ENCODE measurements around the gene PAX5. TPM values are rescaled to one million over a fixed set of nuclear protein-coding genes. Genes with fewer than 3 reads are reported as not detected.
"Not testable (repeated sequence)": the region's sequence is repeated elsewhere in the genome, so short reads cannot be mapped to it uniquely, and the experiment has no call there.

Gene PAX5
- total and polyA plus RNA-seq, 2 donors (not counting 1 experiment from before 2014, with no cell fraction given), result 196 to 275 TPM

DNA sequence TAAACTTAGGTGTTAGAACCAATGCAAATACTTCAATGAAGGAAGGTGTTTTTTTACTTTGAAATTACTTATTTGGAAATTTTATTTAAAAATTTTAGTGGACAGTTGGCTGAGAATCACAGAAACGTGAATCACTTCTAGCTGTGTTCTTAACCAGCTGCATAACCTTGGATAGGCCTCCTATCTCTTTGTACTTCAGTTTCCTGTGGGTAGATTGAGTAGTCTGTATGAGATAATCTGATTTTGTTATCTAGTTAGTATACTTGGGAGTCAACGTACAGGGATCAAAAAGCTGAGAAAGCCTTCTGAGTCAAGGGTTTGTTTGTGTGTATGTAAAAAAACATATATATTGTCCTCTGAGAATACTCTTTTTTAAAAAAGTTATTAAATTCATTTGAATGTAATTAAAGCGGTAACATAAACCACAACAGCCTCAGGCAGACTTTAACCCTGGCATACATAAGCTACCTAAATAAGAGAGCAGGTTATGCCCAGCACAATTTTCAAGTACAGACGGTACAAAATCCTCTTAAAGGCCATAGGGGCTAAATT is 48.2 kb upstream of the PAX5 start:
- H4K20me1 ChIP-seq (ENCODE audit: control insufficient read depth, insufficient read depth, low read length, poor library complexity, severe bottlenecking), result no peaks in the 10 kb centered on the region
- CTCF ChIA-PET, result interaction anchor here (1.0 to 1.7 kb wide), 4 partner anchors 44 to 228 kb away, joined by 3 to 4 read pairs (median 3); no protein-coding TSS in a partner anchor

DNA sequence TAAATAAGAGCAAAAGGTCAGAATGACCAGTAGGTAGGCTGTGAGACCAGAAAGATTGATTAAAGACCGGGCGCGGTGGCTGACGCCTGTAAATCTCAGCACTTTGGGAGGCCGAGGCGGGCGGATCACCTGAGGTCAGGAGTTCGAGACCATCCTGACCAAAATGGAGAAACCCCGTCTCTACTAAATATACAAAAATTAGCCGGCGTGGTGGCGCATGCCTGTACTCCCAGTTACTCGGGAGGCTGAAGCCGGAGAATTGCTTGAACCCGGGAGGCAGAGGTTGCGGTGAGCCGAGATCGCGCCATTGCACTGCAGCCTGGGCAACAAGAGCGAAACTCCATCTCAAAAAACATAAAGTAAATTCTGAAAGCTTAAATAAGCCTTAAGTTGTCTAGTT is 47.4 kb upstream of the PAX5 start:
- H3K9me3 ChIP-seq (ENCODE audit: control extremely low read depth in 1 of 3, control insufficient read depth in 2 of 3, insufficient read depth in 1 of 3, low read length in 2 of 3); H4K20me1 ChIP-seq (ENCODE audit: control insufficient read depth, insufficient read depth, low read length, poor library complexity, severe bottlenecking); H2AFZ ChIP-seq (ENCODE audit: insufficient read depth, low read depth, low read length, poor library complexity, severe bottlenecking); intact Hi-C loops (cut with micrococcal nuclease); H3K27ac ChIP-seq (ENCODE audit: low read length in 2 of 2); H3K27me3 ChIP-seq (replicated peaks in 1 of 4; ENCODE audit: control extremely low read depth in 1 of 4, control insufficient read depth in 3 of 4, insufficient read depth in 4 of 4, low read length in 3 of 4); ATAC-seq (ENCODE audit: low read depth); H3K9ac ChIP-seq (ENCODE audit: low read length); H3K27me3 Mint-ChIP-seq; H3K9me3 Mint-ChIP-seq (ENCODE audit: insufficient read depth); H3K36me3 ChIP-seq (replicated peaks in 1 of 2; ENCODE audit: control extremely low read depth in 1 of 2, control insufficient read depth in 1 of 2, extremely low read depth in 1 of 2, insufficient read depth in 2 of 2, low read length in 1 of 2); DNase-seq: not testable (repeated sequence)
- H3K4me1 Mint-ChIP-seq, result peaks cover 73% of the 10 kb centered on the region
- ChIA-PET CTCF (interaction anchor here (1.0 to 1.7 kb wide), 4 partner anchors 46 to 229 kb away, joined by 3 to 4 read pairs (median 3); no protein-coding TSS in a partner anchor), POLR2A (interaction anchor here (2.8 kb wide), 1 partner anchor 39 kb away, joined by 21 read pairs; the partner anchor contains the start of gene ZCCHC7)
- Histone ChIP-seq H3K4me2 (replicated peaks; ENCODE audit: low read depth, low read length, poor library complexity, severe bottlenecking) (peak overlapping the region; percentile 78), H3K4me1 (ENCODE audit: control insufficient read depth in 2 of 2, insufficient read depth in 2 of 2, low read length in 2 of 2) (peaks cover 49 to 55% of the 10 kb centered on the region in 2 donors), H3K4me3 (ENCODE audit: control extremely low read depth in 1 of 5, extremely low read depth in 1 of 5, insufficient read depth in 1 of 5, low read depth in 2 of 5, low read length in 4 of 5) (peak overlapping the region in 2 of 5 experiments; percentile 90 to 98), H3K79me2 (ENCODE audit: control insufficient read depth, insufficient read depth, low read length) (peaks cover 79% of the 10 kb centered on the region)
- 100% methylated on average over 2 of the region's 20 CpGs for WGBS (ENCODE audit: insufficient coverage)
- H3K27ac Mint-ChIP-seq, result peak overlapping the region; percentile 23
- H3K4me3 Mint-ChIP-seq, result peak overlapping the region; percentile 99

More for the DNA sequence above, 48.2 kb upstream of the PAX5 start:
- Mint-ChIP-seq H3K9me3 (ENCODE audit: insufficient read depth) (no peaks in the 10 kb centered on the region), H3K4me1 (peaks cover 80% of the 10 kb centered on the region), H3K27ac (no peak overlapping the region), H3K27me3 (no peaks in the 10 kb centered on the region), H3K4me3 (peak overlapping the region; percentile 42)
- H3K9ac ChIP-seq (ENCODE audit: low read length), result no peak overlapping the region
- no CpG with 5 or more reads among the region's 4 CpGs for WGBS (ENCODE audit: insufficient coverage)
- H3K27ac ChIP-seq (ENCODE audit: low read length in 2 of 2), result peak overlapping the region in 1 of 2 donors; percentile 7
- peaks cover 85% of the 10 kb centered on the region for H3K79me2 ChIP-seq (ENCODE audit: control insufficient read depth, insufficient read depth, low read length)
- H3K27me3 ChIP-seq (replicated peaks in 1 of 4; ENCODE audit: control extremely low read depth in 1 of 4, control insufficient read depth in 3 of 4, insufficient read depth in 4 of 4, low read length in 3 of 4), result no peaks in the 10 kb centered on the region
- ATAC-seq (ENCODE audit: low read depth) (no peak), DNase-seq (no peak)
- POLR2A ChIA-PET, result interaction anchor here (0.6 kb wide), 1 partner anchor 22 kb away, joined by 4 read pairs; no protein-coding TSS in a partner anchor
- H3K9me3 ChIP-seq (ENCODE audit: control extremely low read depth in 1 of 3, control insufficient read depth in 2 of 3, insufficient read depth in 1 of 3, low read length in 2 of 3), result no peaks in the 10 kb centered on the region
- H3K4me2 ChIP-seq (replicated peaks; ENCODE audit: low read depth, low read length, poor library complexity, severe bottlenecking), result peak overlapping the region; percentile 78
- H3K36me3 ChIP-seq (replicated peaks in 1 of 2; ENCODE audit: control extremely low read depth in 1 of 2, control insufficient read depth in 1 of 2, extremely low read depth in 1 of 2, insufficient read depth in 2 of 2, low read length in 1 of 2), result peaks cover 9% of the 10 kb centered on the region in 2 experiments
- peak overlapping the region in 1 of 5 experiments; percentile 8 for H3K4me3 ChIP-seq (ENCODE audit: control extremely low read depth in 1 of 5, extremely low read depth in 1 of 5, insufficient read depth in 1 of 5, low read depth in 2 of 5, low read length in 4 of 5)
- intact Hi-C loops (cut with micrococcal nuclease), result no loop called here
- H3K4me1 ChIP-seq (ENCODE audit: control insufficient read depth in 2 of 2, insufficient read depth in 2 of 2, low read length in 2 of 2), result peaks cover 48 to 56% of the 10 kb centered on the region in 2 donors
- TF ChIP-seq, protein P1, sequence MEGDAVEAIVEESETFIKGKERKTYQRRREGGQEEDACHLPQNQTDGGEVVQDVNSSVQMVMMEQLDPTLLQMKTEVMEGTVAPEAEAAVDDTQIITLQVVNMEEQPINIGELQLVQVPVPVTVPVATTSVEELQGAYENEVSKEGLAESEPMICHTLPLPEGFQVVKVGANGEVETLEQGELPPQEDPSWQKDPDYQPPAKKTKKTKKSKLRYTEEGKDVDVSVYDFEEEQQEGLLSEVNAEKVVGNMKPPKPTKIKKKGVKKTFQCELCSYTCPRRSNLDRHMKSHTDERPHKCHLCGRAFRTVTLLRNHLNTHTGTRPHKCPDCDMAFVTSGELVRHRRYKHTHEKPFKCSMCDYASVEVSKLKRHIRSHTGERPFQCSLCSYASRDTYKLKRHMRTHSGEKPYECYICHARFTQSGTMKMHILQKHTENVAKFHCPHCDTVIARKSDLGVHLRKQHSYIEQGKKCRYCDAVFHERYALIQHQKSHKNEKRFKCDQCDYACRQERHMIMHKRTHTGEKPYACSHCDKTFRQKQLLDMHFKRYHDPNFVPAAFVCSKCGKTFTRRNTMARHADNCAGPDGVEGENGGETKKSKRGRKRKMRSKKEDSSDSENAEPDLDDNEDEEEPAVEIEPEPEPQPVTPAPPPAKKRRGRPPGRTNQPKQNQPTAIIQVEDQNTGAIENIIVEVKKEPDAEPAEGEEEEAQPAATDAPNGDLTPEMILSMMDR (IDR thresholded peaks at IDR 0.05), result no peak
- TF ChIP-seq EZH2 (IDR thresholded peaks at IDR 0.05; ENCODE audit: borderline replicate concordance, insufficient read depth, low read depth, low read length, poor library complexity, severe bottlenecking), result no peak
- no peak overlapping the region for H2AFZ ChIP-seq (ENCODE audit: insufficient read depth, low read depth, low read length, poor library complexity, severe bottlenecking)

DNA sequence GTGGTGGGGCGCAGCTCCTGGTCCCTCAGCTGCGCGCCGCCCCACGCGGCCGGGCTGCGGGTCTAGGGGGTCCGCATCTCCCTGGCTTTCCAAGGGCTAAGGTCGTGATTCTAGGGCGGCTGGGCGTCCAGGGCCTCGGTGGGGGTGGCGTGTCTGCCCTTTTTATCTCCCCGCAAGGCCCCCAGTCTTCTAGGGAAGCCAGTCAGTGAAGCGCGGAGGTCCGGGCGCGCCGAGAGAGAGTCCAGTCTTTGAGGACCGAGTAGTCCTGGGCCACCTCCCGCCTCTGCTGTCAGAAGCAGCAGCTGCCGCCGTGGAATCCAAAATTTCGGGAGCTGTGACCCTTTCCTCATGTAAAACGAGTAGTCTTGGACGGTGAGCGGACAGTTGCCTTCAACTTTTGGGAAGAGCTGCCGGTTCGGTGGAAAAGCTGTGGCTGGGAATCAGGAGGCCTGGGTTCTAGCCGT is 46.1 kb upstream of the PAX5 start:
- peak overlapping the region; percentile 84 to 99 (median 95) for H3K4me3 ChIP-seq (ENCODE audit: control extremely low read depth in 1 of 5, extremely low read depth in 1 of 5, insufficient read depth in 1 of 5, low read depth in 2 of 5, low read length in 4 of 5)
- H3K79me2 ChIP-seq (ENCODE audit: control insufficient read depth, insufficient read depth, low read length), result peaks cover 77% of the 10 kb centered on the region
- Mint-ChIP-seq H3K4me3 (peak overlapping the region; percentile 99), H3K4me1 (peaks cover 73% of the 10 kb centered on the region), H3K27ac (peak overlapping the region; percentile 98)
- H4K20me1 ChIP-seq (ENCODE audit: control insufficient read depth, insufficient read depth, low read length, poor library complexity, severe bottlenecking); DNase-seq; H3K27me3 ChIP-seq (replicated peaks in 1 of 4; ENCODE audit: control extremely low read depth in 1 of 4, control insufficient read depth in 3 of 4, insufficient read depth in 4 of 4, low read length in 3 of 4); H3K27me3 Mint-ChIP-seq; H3K9me3 Mint-ChIP-seq (ENCODE audit: insufficient read depth); intact Hi-C loops (cut with micrococcal nuclease); H3K36me3 ChIP-seq (replicated peaks in 1 of 2; ENCODE audit: control extremely low read depth in 1 of 2, control insufficient read depth in 1 of 2, extremely low read depth in 1 of 2, insufficient read depth in 2 of 2, low read length in 1 of 2); H3K9me3 ChIP-seq (ENCODE audit: control extremely low read depth in 1 of 3, control insufficient read depth in 2 of 3, insufficient read depth in 1 of 3, low read length in 2 of 3): not testable (repeated sequence)
- peak overlapping the region; percentile 91 to 97 for H3K27ac ChIP-seq (ENCODE audit: low read length in 2 of 2)
- 1% methylated on average over 31 of the region's 32 CpGs for WGBS (ENCODE audit: insufficient coverage)
- H3K4me2 ChIP-seq (replicated peaks; ENCODE audit: low read depth, low read length, poor library complexity, severe bottlenecking), result peak overlapping the region; percentile 78
- peak overlapping the region; percentile 89 for H2AFZ ChIP-seq (ENCODE audit: insufficient read depth, low read depth, low read length, poor library complexity, severe bottlenecking)
- H3K9ac ChIP-seq (ENCODE audit: low read length), result peak overlapping the region; percentile 99
- peaks cover 54 to 55% of the 10 kb centered on the region in 2 donors for H3K4me1 ChIP-seq (ENCODE audit: control insufficient read depth in 2 of 2, insufficient read depth in 2 of 2, low read length in 2 of 2)
- peak; percentile 3 for ATAC-seq (ENCODE audit: low read depth)
- ChIA-PET CTCF (interaction anchor here (0.6 to 2.4 kb wide), 11 partner anchors 10 to 207 kb away, joined by 3 to 13 read pairs (median 4); partner anchors contain the start of genes PAX5 and ZCCHC7), POLR2A (interaction anchor here (0.7 to 2.8 kb wide), 8 partner anchors 18 to 244 kb away, joined by 3 to 21 read pairs (median 4); partner anchors contain the start of gene ZCCHC7)

Data from B cell (primary cell).